IPS-18c (cell line): ENCODE results near the gene PRKCE.

Source experiments
- H3K4me3 ChIP-seq: 2 replicates; pipeline ENCODE4 v1.7.0; 2013; ENCODE audit warnings: low read depth, mild to moderate bottlenecking, low read length, moderate library complexity; ENCODE audit not compliant: insufficient read depth
- H3K9me3 ChIP-seq: one replicate; pipeline ENCODE4 v1.6.1; 2013; ENCODE audit warnings: mild to moderate bottlenecking, low read length, moderate library complexity; ENCODE audit not compliant: control insufficient read depth, insufficient read depth

PRKCE gene

DNA sequence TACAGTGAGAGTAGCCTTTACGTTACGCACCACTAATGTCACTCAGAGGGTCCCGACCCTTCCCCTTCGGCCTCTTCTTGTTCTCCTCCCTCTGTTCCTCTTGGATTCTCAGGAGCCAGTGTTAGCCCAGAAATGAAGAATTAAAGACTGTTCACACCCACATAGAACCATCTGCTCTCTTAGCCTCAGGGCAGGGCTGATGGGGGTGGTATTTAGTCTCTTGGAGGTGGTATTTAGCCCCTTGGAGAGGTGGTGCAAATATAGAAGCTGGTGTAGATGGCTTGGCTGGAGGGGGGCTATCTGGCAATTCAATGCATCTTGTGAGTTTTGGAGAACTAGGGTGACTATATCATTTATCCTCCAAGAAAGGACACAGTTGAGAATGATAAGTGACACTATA is 286.5 kb downstream of the PRKCE start:
- H3K9me3 ChIP-seq: no peaks in the 10 kb centered on the region
- H3K4me3 ChIP-seq: no peak overlapping the region

DNA sequence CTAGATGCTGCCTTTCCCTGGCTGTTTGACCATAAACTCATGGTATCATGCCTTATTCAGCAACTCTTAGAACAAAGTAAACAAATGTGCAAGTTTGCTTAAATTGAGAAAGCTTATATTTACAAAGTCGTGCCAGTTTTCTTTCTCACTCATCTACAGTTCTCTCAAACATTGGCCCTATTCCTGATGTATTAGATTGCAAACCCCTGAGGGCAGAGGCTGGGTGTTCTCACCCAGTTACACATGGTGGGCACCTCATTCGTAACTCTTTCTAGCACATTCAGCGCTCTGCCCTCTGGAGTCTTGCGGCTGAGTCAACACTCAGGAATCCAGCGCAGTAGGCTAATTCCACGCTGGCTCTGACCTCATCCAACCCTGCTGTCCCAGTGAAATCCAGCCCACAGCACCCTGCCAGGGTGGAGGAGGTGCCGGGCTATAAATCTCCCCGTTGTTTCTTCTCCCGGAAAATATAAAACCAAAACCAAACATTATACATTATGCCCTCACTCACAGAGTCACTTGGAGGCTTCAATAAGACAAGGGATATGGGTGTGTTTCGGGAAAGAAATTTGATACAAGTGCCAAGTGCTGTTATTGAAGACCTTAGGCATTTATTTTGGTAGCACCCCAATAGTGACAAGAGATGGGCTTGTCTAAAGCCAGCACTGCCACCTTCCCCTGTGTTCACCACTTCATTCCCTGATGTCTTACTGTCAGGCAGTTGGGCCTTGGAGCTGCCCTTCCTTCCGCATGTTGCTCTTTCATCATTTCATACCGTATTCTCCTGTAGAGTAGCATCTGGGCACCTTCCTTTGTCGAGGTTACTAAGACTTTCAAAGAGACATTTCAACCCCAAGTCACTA is 287.4 kb downstream of the PRKCE start:
- no peak overlapping the region for H3K4me3 ChIP-seq
- H3K9me3 ChIP-seq: no peaks in the 10 kb centered on the region

DNA sequence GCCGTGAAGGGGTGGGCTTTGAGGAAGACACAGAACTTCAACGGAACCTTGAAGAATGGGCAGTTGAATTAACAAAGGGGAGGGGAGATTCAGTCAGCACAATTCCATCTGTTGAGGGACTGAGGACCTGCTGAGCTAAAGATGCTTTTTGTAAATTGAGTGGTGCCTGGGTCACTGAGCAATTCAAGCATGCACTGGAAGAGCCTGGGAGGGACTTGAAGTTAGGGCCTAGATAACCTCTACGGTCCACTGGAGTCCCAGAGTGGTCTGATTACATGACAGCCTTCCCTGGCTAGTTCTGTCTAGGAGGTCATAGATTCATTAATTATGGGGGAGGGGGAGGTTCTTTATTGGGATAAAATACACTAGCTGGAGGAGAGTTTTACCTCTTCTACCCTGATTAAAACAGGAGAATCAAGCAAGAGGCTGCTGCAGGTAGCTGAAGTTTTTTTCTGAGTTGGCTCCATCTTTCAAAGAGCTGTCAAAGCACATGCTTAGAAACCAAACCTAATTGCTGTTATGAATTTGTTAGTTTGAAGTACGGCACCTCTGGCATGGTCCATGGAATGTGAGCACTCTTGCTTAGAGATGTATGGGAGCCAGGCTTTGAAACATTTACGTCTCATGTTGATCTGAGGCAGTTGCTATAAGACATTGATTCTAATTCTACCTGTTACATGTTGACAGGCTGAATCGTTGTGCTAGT is 290.2 kb downstream of the PRKCE start:
- no peak overlapping the region for H3K4me3 ChIP-seq
- no peaks in the 10 kb centered on the region for H3K9me3 ChIP-seq

DNA sequence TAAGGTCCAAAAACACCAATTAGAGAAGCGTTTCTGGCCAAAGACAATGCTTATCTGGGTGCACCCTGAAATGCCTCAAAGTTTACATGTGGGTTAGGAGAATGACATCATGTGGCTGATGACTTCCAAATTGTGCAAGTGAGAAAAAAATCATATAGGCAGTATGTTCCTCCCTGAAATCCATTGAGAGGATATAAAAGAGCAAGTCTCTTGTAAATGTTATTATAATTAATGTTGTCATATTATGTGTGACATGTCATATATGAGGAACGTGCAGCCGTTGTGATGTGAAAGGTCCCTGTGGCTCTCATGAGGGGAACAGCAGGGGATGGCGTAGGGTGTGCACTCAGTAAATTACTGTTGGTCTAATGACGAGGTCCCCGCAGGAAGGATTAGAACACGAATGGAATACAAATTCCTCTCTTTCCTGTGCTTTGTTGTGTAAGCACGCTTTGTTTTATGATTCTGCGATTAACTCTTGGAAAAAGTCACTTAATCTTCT is 290.8 kb downstream of the PRKCE start:
- H3K4me3 ChIP-seq: no peak overlapping the region
- no peaks in the 10 kb centered on the region for H3K9me3 ChIP-seq

DNA sequence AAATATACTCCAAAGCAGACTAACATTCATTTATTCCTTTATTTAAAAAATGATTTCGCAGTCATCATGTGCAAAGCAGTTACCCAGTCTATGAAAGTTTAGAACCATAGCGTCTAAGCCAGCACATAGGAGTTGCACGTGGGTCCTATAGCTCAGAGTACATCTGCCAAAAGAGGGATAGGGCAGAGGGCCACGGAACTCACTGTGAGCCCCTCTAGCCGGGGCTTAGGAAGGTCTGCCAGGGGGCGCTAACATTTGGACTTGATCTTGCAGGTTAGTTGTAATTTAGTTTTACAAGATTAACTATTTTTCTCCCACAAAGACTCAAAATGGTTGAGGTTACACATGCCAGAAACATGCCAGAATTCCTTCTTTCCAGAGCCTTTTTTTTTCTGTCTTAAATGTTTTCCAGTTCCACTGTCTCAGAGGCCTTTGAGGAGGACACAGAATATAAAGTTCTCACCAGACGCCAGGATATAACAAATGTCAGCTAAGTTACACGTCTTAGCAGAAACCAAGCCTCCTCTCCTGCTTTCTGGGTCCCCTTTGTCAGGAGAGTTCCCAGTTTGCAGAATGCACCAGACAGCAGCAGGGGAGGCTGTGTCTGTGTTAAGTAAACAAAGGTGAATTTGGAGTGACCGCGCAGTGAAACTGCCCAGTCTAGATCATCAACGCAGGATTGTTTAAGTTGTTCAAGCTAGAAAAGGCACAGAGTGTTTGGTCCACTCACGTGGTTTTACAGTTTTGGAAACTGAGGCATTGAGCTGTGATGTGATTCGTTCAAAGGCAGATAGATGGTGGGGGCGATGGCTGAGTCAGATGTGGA is 292.0 kb downstream of the PRKCE start:
- Histone ChIP-seq H3K4me3 (no peak overlapping the region), H3K9me3 (no peaks in the 10 kb centered on the region)

DNA sequence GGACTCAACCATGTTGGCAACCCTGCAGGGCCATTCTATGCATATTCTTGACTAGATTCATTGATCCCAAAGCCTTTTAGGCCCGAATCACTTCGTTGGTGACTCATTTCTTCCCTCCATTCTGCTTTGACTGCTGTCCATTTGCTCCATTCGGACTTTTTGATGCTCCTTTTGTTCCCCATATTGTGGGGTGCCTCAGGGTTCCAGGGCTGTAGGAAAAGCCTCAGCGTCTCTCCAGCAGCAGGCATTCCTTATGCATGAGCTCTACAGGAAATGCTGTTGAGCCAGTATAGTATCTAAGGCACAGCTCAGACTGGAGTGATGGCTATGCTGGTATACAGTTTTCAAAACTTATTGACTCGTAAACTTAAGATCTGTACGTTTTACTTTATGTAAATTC is 292.6 kb downstream of the PRKCE start:
- no peak overlapping the region for H3K4me3 ChIP-seq
- no peaks in the 10 kb centered on the region for H3K9me3 ChIP-seq

DNA sequence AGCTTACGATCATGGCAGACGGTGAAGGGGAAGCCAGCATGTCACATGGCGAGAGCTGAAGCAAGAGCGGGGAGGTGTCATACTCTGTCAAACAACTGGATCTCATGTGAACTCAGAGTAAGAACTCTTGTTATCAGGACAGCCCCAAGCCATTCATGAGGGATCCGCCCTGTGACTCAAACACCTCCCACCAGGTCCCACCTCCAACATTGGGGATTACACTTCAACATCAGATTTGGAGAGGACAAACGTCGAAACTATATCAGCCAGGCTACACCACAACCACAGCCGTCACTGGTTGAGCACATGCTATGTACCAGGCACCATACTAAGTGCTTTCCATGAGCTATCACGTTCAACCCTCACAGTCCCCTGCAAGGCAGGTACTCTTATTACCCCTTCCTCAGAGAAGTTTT is 293.8 kb downstream of the PRKCE start:
- Histone ChIP-seq H3K4me3 (no peak overlapping the region), H3K9me3 (no peaks in the 10 kb centered on the region)

DNA sequence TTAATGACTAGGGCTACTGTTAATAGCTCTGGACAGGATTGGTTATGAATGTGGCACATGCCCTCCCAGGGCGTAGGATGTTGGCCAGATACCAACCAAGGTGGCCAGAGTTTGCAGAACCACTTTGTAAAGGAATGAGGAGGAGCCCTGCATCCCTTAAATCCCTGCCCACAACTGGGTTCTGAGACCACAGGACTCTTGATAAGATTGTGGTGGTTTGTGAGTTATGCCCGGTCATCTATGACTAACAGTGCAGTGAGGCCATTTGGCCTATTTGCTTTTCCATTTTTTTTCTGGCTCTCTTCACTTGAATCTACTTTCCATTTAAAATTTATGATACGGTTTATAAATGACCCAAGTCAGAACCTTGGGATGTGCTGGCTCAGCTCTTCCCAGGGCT is 294.5 kb downstream of the PRKCE start:
- H3K4me3 ChIP-seq: no peak overlapping the region

DNA sequence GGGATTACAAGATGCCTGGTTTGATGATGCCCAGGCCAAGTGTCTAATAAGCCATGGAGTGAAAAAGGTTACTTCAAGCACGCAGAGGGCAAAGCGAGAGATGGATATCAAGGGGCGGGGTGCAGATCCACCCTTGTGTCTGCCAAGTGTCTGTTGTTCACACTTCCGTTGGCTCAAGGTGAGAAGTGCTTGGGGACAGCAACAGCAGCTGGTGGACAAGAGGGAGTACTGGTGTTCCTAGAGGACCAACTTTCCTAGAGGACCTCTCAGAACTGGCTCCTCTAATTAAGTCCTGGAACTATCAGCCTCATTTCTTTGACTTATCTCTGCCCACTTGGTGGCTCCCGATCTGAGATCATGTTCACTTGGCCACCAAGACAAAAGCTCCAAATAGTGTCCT is 299.1 kb downstream of the PRKCE start:
- Histone ChIP-seq H3K4me3 (no peak overlapping the region), H3K9me3 (no peaks in the 10 kb centered on the region)

More for the DNA sequence above, 294.5 kb downstream of the PRKCE start:
- H3K9me3 ChIP-seq: no peaks in the 10 kb centered on the region

DNA sequence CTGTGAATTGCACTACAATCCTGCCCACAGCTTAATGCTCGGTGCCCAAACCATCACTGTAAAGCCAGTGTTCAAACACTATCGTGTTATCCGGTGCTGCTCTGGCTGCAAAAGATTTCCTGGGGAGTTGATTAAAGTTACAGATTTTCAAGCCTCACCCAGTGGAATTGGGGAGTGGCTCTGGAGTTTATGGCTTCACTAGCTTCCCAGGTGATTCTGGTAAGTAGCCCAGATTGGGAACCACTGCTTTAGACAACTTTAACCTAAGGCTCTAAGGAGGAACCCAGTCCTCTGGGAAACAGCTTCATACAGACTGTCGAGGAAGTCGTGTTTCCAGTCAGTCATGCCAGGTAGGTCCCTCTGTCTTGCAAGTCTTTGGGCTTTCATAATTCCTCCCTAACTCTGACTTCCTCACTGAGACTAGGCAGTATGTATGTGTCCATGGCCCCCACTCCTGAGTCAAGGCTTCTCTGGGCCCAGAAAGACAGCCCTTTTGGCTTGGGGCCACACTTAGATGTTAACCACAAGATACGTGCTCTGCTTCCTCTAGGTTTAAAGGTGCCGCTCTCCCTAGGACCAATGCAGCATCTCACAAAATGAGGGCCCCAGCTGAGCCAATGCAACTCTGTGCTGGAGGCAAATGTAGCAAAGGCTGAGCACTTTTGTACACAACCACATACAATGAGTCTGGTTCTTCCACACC is 299.7 kb downstream of the PRKCE start:
- no peak overlapping the region for H3K4me3 ChIP-seq
- no peaks in the 10 kb centered on the region for H3K9me3 ChIP-seq

DNA sequence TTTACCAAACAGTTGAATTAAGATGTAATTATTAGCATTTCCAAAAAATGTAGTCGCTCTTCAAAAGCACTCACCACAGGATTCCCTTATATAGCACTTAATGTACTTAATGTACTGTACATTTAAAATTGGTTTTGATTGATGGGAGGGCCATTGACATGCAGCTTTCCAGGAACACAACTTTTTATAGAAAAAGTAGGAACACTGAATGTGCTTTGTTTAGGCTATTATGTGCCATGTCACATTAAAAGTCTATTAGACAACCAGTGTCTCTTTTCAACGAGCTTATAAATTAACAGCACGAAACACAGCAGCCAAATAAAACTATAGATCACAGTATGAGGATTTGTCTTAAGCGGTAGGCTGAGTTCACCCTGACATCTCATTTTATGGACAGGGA is 301.1 kb downstream of the PRKCE start:
- Histone ChIP-seq H3K4me3 (no peak overlapping the region), H3K9me3 (no peaks in the 10 kb centered on the region)

DNA sequence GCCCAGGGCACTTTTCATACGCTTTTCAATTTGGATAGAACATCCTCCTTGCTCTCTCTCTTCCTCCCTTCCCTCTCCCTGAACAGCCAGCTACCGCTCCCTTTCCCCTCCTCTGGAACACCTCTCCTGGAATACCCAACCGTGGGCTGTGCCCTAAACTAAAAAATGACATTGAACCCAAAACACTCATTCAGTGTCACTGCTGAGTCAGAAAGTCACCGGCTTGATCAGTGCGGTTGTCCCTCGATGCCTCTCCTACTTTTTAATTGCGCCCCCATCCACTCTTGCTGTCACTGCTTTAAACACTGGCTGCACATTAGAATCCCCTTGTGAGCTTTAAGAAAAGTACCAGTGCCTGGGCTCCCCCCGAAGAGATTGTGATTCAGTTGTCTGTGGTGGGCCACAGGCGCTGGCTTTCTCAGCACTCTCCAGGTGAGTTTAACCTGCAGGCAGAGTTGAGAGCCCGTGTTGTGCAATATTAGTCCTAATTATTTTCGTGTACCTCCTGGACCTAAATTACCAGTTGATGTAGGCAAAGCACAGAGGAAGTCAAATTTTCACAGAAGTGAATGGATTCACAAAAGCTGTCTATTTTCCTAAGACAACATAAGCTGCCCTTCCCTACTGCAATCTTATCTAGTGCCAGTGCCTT is 302.0 kb downstream of the PRKCE start:
- H3K9me3 ChIP-seq: no peaks in the 10 kb centered on the region
- H3K4me3 ChIP-seq: no peak overlapping the region

DNA sequence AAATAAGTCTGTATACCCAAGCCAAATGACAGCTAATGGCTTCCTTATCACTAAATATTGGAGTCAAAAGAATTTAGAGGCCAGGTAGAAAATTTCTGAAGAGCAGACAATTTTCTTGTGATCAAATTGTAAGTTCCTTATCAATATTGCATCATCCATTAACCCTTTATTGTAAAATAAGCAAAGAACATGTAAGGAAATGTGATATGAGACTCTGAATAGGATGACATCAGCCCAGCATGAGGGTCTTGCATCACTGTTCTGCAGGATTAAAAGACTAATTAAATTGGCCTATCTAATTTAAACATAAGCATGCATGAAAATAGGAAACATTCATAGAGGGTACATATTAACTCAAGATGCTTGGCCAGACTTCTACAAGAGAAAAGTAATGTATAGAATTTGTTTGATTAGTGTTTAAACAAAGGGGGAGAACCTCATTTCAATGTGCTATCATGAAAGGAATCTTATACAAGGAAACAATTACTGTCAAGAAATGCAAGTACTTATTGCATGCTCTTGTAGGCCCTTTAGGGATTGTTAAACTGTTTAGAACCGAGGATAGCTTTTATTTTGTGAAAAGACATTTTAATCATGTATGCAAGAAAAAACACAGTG is 302.9 kb downstream of the PRKCE start:
- no peak overlapping the region for H3K4me3 ChIP-seq
- H3K9me3 ChIP-seq: no peaks in the 10 kb centered on the region

DNA sequence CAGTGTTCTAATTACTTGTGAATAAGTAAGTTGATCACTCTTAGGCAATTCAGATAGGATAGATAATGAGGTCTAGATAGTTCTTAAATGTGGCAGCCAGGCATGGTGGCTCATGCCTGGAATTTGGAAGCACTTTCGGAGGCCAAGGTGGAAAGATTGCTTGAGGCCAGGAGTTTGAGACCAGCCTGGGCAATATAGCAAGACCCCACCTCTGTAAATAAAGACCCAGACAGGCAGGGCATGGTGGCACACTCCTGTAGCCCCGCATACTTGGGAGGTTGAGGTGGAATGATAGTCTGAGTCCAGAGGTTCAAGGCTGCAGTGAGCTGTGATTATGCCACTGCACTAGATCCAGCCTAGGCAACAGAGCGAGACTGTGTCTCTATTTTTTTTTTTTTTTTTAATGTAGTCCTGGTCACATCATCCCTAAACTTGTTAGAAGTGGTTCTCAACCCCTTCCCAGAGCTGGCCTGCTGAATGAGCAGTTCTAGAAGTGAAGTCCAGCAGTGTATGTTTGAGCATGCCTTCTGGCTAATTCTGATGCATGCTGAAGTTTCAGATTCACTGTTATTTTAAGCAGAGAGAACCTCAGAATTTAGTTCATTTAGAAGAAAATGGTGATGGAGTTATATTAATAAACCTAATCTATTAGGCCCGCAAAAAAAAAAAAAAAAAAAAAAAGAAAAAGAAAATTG is 306.2 kb downstream of the PRKCE start:
- no peaks in the 10 kb centered on the region for H3K9me3 ChIP-seq
- no peak overlapping the region for H3K4me3 ChIP-seq

DNA sequence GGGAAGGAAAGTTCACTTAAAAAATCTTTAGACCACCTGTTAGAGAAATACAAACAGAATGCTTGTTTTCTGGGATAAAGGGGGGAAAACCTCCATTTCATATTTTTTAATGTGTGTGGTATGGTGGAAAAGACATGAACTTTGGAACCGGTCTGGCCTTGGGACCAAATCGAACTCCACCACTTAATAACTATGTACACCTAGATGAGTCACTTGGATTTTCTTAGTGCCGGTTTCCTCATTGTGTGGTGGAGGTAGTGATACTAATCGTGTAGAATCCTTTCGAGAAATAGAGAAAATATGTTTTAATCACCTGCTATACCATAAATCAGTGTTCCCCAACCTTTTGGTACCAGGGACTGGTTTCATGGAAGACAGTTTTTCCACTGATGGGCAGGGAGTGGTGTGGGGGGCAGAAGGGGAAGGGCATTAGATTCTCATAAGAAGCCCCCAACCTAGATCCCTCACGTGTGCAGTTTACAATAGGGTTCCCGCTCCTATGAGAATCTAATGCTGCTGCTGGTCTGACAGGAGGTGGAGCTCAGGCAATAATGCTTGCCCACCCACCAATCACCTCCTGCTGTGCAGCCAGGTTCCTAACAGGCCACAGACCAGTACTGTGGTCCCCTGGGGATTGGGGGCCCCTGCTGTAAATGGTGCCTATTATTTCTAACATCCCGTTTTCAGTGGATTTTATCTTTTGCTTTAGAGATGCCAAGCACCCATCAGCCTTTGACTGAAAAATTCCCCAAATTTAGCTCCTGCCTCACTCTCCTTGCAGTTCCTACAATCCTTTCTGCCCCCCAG is 308.8 kb downstream of the PRKCE start:
- Histone ChIP-seq H3K9me3 (no peaks in the 10 kb centered on the region), H3K4me3 (no peak overlapping the region)
